Heart left ventricle (tissue), 13 donors: ENCODE data around the gene TRPC3.

Source experiments
- CTCF ChIP-seq, 12 donors: fragments of 200-600 bp; sonication (generic) in 4 of 12; IDR thresholded peaks; one replicate each; pipeline versions ENCODE4 v1.5.0 to v1.8.0; 2018 to 2022; ENCODE audit warnings: antibody characterized with exemption in 12 of 12, mild to moderate bottlenecking in 5 of 12
- POLR2A ChIP-seq, 2 donors: fragments of 450-650 bp; IDR thresholded peaks; one replicate each; pipeline ENCODE4 v1.6.1; 2017; ENCODE audit warnings: antibody characterized with exemption in 2 of 2, mild to moderate bottlenecking in 2 of 2, moderate library complexity in 2 of 2
- donor health status: ischemic (EF 13 %, LVEDD 7.1; RV severe dilation, severe dysfunction).
- donor health status: DM: no; HTN: yes; CAD: no.
- donor health status: DM: no; HTN: no; CAD: no.
- donor health status: ischemic (EF 25% LVEDD 6.9; RV normal size, moderate dysfunction).
- donor health status: ischemic (EF 25% LVEDD 5.7; RV mildly dilated, moderate dysfunction).
- donor health status: ischemic (EF 35%, LVEDD 5.7; RV mildly dilated, moderate dysfunction).
- donor health status: nonischemic (EF 11% LVEDD 7.7; RV severe dilation, severe dysfunction).
- donor health status: DM: yes; HTN: yes; CAD: no.
- donor health status: PGD.
- donor health status: ischemic (EF 29% LVEDD 5.4; RV normal size, mild dysfunction).
- donor health status: nonischemic (EF 23%, LVEDD 6.1; RV moderate dilation, normal function).

- TF ChIP-seq CTCF (IDR thresholded peaks at IDR 0.05) (no peak), POLR2A (IDR thresholded peaks at IDR 0.05) (no peak)
Measured at GRCh38 chr4:121851354-121851753, 100.5 kb downstream of the TRPC3 start.
